Measurements from ENCODE around the gene DGKD.

The DGKD gene

DNA sequence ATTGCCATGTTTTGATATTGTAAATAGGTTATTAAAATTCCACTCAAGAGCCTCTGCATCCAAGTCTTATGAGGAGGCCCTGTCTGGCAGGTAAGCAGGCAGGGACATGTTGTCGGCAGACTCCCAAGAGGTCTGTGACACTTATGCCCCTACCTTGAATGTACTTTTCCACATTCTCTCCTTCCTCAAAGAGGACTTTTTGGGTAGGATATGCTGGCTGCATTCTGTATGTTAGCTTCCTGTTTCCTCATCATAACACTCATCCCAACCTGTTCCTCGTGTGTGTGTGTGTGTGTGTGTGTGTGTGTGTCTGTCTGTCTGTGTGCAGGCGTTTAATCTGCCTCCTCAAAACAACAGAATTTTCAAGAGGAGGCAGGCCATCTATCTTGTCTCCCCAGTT is 137.0 kb downstream of the DGKD start:
- no peak overlapping the region for H3K27ac ChIP-seq (ENCODE audit: low read depth, low read length)
- no peak overlapping the region for H3K23ac ChIP-seq (ENCODE audit: low read length)
- H3K4me2 ChIP-seq (ENCODE audit: low read length), result no peak overlapping the region
- no peak overlapping the region for H2BK15ac ChIP-seq (replicated peaks; ENCODE audit: low read depth)
- H3K79me1 ChIP-seq (ENCODE audit: low read length), result no peaks in the 10 kb centered on the region
- no peak overlapping the region for H3K9ac ChIP-seq (ENCODE audit: low read length)
- H3K4me1 ChIP-seq (ENCODE audit: control insufficient read depth, low read depth, low read length), result no peaks in the 10 kb centered on the region
- H4K5ac ChIP-seq (ENCODE audit: low read length), result no peak overlapping the region
- no CpG with 5 or more reads among the region's 3 CpGs for WGBS (ENCODE audit: extremely low coverage, insufficient coverage, low lambda C conversion rate)
- H2BK5ac ChIP-seq (ENCODE audit: low read length), result no peak overlapping the region
- H3K4me3 ChIP-seq (ENCODE audit: low read length), result no peak overlapping the region
- no peak for DNase-seq
- H4K8ac ChIP-seq (ENCODE audit: low read depth, low read length), result no peak overlapping the region
- no peak overlapping the region for H3K56ac ChIP-seq (ENCODE audit: low read length)
- no peaks in the 10 kb centered on the region for H3K27me3 ChIP-seq (ENCODE audit: insufficient read depth, low read length, poor library complexity)
- no peaks in the 10 kb centered on the region for H3K36me3 ChIP-seq (ENCODE audit: control insufficient read depth, insufficient read depth, low read length)
- no peak overlapping the region for H2BK120ac ChIP-seq (ENCODE audit: low read depth, low read length)
- no peak overlapping the region for H2AK5ac ChIP-seq (ENCODE audit: low read length)
- H3K79me2 ChIP-seq (ENCODE audit: control insufficient read depth, insufficient read depth, low read length), result no peaks in the 10 kb centered on the region
- H3K4ac ChIP-seq (ENCODE audit: low read depth, low read length), result no peak overlapping the region
- no peak overlapping the region for H3K18ac ChIP-seq (ENCODE audit: low read length)

DNA sequence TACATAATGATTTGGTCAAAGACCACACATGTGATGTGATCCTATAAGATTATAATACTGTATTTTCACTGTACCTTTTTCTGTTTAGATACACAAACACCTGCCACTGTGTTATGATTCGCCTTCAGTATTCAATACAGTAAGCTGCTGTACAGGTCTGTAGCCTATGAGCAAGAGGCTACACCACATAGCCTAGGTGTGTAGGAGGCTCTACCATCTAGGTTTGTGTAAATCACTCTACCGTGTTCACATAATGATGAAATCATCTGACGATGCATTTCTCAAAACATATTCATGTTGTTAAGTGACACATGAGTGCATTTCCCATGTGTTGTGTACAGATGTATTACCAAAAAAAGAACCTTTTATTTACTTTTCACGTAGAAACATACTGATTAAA is 137.8 kb downstream of the DGKD start:
- Histone ChIP-seq H3K27ac (ENCODE audit: low read depth, low read length) (no peak overlapping the region), H4K8ac (ENCODE audit: low read depth, low read length) (no peak overlapping the region), H3K56ac (ENCODE audit: low read length) (no peak overlapping the region), H2BK120ac (ENCODE audit: low read depth, low read length) (no peak overlapping the region), H2AK5ac (ENCODE audit: low read length) (no peak overlapping the region), H3K4me1 (ENCODE audit: control insufficient read depth, low read depth, low read length) (no peaks in the 10 kb centered on the region), H3K79me1 (ENCODE audit: low read length) (no peaks in the 10 kb centered on the region), H2BK5ac (ENCODE audit: low read length) (no peak overlapping the region), H4K5ac (ENCODE audit: low read length) (no peak overlapping the region), H2BK15ac (replicated peaks; ENCODE audit: low read depth) (no peak overlapping the region), H3K79me2 (ENCODE audit: control insufficient read depth, insufficient read depth, low read length) (no peaks in the 10 kb centered on the region), H3K4ac (ENCODE audit: low read depth, low read length) (no peak overlapping the region), H3K18ac (ENCODE audit: low read length) (no peak overlapping the region), H3K27me3 (ENCODE audit: insufficient read depth, low read length, poor library complexity) (no peaks in the 10 kb centered on the region), H3K4me2 (ENCODE audit: low read length) (no peak overlapping the region), H3K36me3 (ENCODE audit: control insufficient read depth, insufficient read depth, low read length) (no peaks in the 10 kb centered on the region), H3K9ac (ENCODE audit: low read length) (no peak overlapping the region), H3K4me3 (ENCODE audit: low read length) (no peak overlapping the region), H3K23ac (ENCODE audit: low read length) (no peak overlapping the region)
- WGBS (ENCODE audit: extremely low coverage, insufficient coverage, low lambda C conversion rate), result no CpG with 5 or more reads among the region's 4 CpGs
- DNase-seq, result no peak

- no peaks in the 10 kb centered on the region for H3K79me1 ChIP-seq (ENCODE audit: low read length)
- no peak overlapping the region for H2AK5ac ChIP-seq (ENCODE audit: low read length)
Measured at GRCh38 chr2:233492751-233493150, 138.5 kb downstream of the DGKD start.

DNA sequence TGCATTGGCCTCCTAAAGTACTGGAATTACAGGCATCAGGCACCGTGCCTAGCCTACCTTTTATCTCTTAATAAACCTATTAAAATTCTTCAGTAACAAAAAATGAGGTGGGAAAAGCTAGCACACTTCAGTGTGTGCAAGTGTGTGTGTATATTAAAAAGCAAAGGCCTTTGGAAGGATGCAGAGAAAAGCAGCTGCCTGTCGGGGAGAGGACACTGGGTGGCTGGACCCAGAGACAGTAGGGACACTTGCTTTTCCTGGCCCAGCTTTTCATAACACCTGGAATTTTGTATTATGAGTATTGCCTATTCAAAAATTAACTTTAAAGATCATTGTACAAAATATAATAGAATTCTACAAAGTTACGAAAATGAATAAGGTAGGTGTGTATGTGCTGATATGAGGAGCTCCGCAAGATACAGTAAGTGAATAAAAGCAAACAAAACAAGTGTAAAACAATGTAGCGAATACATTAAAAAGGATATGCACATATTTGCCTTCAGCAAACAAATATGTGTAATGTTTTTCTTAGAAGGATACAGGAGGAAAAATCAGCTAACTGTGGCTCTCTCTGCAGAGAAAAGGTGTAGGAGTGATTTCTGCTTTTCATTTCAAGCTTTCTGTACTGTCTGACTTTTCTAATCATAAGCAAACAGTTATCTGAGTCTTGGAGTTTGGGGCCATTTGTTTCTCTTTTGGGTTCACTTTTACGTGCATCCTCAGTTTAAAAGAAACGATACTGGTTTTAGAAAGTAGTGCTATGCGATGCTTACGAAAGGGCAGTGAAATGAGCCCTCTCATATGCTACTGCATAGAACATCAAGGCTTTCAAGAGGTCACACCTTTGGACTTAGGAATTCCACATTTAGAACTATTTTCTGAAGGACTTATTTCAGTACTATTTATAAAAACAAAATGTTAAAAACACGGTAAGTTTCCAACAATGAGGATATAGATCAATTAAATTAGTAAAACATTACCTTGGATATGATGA is 141.5 kb downstream of the DGKD start:
- Histone ChIP-seq H2BK5ac (ENCODE audit: low read length) (no peak overlapping the region), H3K27me3 (ENCODE audit: insufficient read depth, low read length, poor library complexity) (no peaks in the 10 kb centered on the region), H4K8ac (ENCODE audit: low read depth, low read length) (no peak overlapping the region), H2AK5ac (ENCODE audit: low read length) (no peak overlapping the region), H3K23ac (ENCODE audit: low read length) (no peak overlapping the region), H3K56ac (ENCODE audit: low read length) (no peak overlapping the region), H3K79me1 (ENCODE audit: low read length) (no peaks in the 10 kb centered on the region), H3K18ac (ENCODE audit: low read length) (no peak overlapping the region), H2BK15ac (replicated peaks; ENCODE audit: low read depth) (no peak overlapping the region), H3K4me2 (ENCODE audit: low read length) (no peak overlapping the region), H3K79me2 (ENCODE audit: control insufficient read depth, insufficient read depth, low read length) (no peaks in the 10 kb centered on the region), H2BK120ac (ENCODE audit: low read depth, low read length) (no peak overlapping the region), H3K4me3 (ENCODE audit: low read length) (no peak overlapping the region), H4K5ac (ENCODE audit: low read length) (no peak overlapping the region), H3K4me1 (ENCODE audit: control insufficient read depth, low read depth, low read length) (no peaks in the 10 kb centered on the region), H3K36me3 (ENCODE audit: control insufficient read depth, insufficient read depth, low read length) (no peaks in the 10 kb centered on the region), H3K9ac (ENCODE audit: low read length) (no peak overlapping the region), H3K27ac (ENCODE audit: low read depth, low read length) (no peak overlapping the region), H3K4ac (ENCODE audit: low read depth, low read length) (no peak overlapping the region)
- no peak for DNase-seq
- WGBS (ENCODE audit: extremely low coverage, insufficient coverage, low lambda C conversion rate), result 100% methylated on average over 1 of the region's 10 CpGs

More at GRCh38 chr2:233492751-233493150, 138.5 kb downstream of the DGKD start:
- Histone ChIP-seq H3K9ac (ENCODE audit: low read length) (no peak overlapping the region), H2BK15ac (replicated peaks; ENCODE audit: low read depth) (no peak overlapping the region), H4K5ac (ENCODE audit: low read length) (no peak overlapping the region), H2BK5ac (ENCODE audit: low read length) (no peak overlapping the region), H3K27ac (ENCODE audit: low read depth, low read length) (no peak overlapping the region), H3K18ac (ENCODE audit: low read length) (no peak overlapping the region), H4K8ac (ENCODE audit: low read depth, low read length) (no peak overlapping the region), H3K27me3 (ENCODE audit: insufficient read depth, low read length, poor library complexity) (no peaks in the 10 kb centered on the region), H3K4me3 (ENCODE audit: low read length) (no peak overlapping the region), H3K4me1 (ENCODE audit: control insufficient read depth, low read depth, low read length) (no peaks in the 10 kb centered on the region), H3K4me2 (ENCODE audit: low read length) (no peak overlapping the region), H3K23ac (ENCODE audit: low read length) (no peak overlapping the region), H3K56ac (ENCODE audit: low read length) (no peak overlapping the region), H3K79me2 (ENCODE audit: control insufficient read depth, insufficient read depth, low read length) (no peaks in the 10 kb centered on the region), H3K36me3 (ENCODE audit: control insufficient read depth, insufficient read depth, low read length) (no peaks in the 10 kb centered on the region), H2BK120ac (ENCODE audit: low read depth, low read length) (no peak overlapping the region), H3K4ac (ENCODE audit: low read depth, low read length) (no peak overlapping the region)
- DNase-seq, result no peak
- WGBS (ENCODE audit: extremely low coverage, insufficient coverage, low lambda C conversion rate), result no CpG with 5 or more reads among the region's 4 CpGs

DNA sequence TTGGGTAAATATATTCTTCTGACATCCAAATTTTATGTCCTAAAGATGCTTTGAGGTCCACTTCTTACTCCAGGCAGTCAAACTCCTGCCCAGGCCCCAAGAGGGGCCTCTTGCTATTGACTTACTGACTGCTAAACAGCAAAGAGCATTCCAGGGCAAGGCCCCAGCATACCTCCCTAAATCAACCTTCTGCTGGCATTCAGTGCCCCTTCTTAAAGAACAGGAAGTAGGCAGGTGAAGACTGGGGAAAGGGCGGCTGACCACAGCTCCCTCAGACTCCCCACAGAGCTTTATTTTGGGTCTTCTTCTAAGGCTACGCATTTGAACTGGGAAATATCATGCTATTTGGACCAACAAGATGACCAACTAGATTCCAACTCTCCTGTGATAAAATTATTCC is 143.4 kb downstream of the DGKD start:
- Histone ChIP-seq H3K27me3 (ENCODE audit: insufficient read depth, low read length, poor library complexity) (no peaks in the 10 kb centered on the region), H3K23ac (ENCODE audit: low read length) (no peak overlapping the region), H2AK5ac (ENCODE audit: low read length) (no peak overlapping the region), H3K4me1 (ENCODE audit: control insufficient read depth, low read depth, low read length) (no peaks in the 10 kb centered on the region), H3K27ac (ENCODE audit: low read depth, low read length) (no peak overlapping the region), H3K79me1 (ENCODE audit: low read length) (no peaks in the 10 kb centered on the region), H4K8ac (ENCODE audit: low read depth, low read length) (no peak overlapping the region), H3K4me3 (ENCODE audit: low read length) (no peak overlapping the region), H3K4ac (ENCODE audit: low read depth, low read length) (no peak overlapping the region), H4K5ac (ENCODE audit: low read length) (no peak overlapping the region), H3K56ac (ENCODE audit: low read length) (no peak overlapping the region), H3K18ac (ENCODE audit: low read length) (no peak overlapping the region), H3K36me3 (ENCODE audit: control insufficient read depth, insufficient read depth, low read length) (no peaks in the 10 kb centered on the region), H2BK15ac (replicated peaks; ENCODE audit: low read depth) (no peak overlapping the region), H3K4me2 (ENCODE audit: low read length) (no peak overlapping the region), H2BK5ac (ENCODE audit: low read length) (no peak overlapping the region), H2BK120ac (ENCODE audit: low read depth, low read length) (no peak overlapping the region), H3K79me2 (ENCODE audit: control insufficient read depth, insufficient read depth, low read length) (no peaks in the 10 kb centered on the region), H3K9ac (ENCODE audit: low read length) (no peak overlapping the region)
- whole genome bisulfite sequencing (ENCODE audit: extremely low coverage, insufficient coverage, low lambda C conversion rate), result no CpG with 5 or more reads among the region's 2 CpGs
- DNase-seq, result peak; percentile 7

All from mesendoderm (in vitro differentiated cells).